NK-92 (cell line): ENCODE data around the gene ENPP5.

ENCODE experiments used
- DNase-seq: peaks from one replicate; lab custom pipeline; 2025; ENCODE audit not compliant: unreplicated experiment; lab: John Stamatoyannopoulos, UW

ENPP5 gene, protein sequence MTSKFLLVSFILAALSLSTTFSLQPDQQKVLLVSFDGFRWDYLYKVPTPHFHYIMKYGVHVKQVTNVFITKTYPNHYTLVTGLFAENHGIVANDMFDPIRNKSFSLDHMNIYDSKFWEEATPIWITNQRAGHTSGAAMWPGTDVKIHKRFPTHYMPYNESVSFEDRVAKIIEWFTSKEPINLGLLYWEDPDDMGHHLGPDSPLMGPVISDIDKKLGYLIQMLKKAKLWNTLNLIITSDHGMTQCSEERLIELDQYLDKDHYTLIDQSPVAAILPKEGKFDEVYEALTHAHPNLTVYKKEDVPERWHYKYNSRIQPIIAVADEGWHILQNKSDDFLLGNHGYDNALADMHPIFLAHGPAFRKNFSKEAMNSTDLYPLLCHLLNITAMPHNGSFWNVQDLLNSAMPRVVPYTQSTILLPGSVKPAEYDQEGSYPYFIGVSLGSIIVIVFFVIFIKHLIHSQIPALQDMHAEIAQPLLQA

GRCh38 chr6:46170357-46171289 lies at the start of gene ENPP5:
TSS of gene ENPP5 (minus strand) at chr6:46170980. CDS start at chr6:46168262, 2,718 bp downstream.
- DNase-seq = no peak

GRCh38 chr6:46219661-46220060 lies 48.9 kb upstream of the ENPP5 start:
- DNase-seq = no peak

DNA sequence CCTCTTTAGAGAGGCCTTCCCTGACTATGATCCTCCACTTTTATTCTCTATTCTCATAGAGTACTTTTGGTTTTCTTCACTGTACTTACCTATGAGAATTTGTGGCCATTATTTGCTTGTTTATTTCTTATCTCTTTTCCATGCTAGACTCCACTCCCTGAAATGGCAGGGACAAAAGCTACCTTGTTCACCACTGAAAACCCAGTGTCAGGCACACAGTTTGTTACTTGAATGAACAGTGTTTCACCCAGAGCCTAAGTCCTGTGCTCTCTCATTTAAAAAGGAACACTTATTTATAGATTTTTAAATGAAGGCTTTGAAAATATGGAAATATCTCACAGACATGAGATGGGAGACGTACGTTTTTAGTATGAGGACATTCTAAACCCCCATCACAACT lies 47.7 kb upstream of the ENPP5 start:
- no peak for DNase-seq

- DNase-seq = no peak
Observed at GRCh38 chr6:46217671-46218131, 46.9 kb upstream of the ENPP5 start.

- no peak for DNase-seq
Observed at GRCh38 chr6:46216879-46217278, 46.1 kb upstream of the ENPP5 start.

GRCh38 chr6:46215777-46216176 lies 45.0 kb upstream of the ENPP5 start:
- DNase-seq = no peak

DNA sequence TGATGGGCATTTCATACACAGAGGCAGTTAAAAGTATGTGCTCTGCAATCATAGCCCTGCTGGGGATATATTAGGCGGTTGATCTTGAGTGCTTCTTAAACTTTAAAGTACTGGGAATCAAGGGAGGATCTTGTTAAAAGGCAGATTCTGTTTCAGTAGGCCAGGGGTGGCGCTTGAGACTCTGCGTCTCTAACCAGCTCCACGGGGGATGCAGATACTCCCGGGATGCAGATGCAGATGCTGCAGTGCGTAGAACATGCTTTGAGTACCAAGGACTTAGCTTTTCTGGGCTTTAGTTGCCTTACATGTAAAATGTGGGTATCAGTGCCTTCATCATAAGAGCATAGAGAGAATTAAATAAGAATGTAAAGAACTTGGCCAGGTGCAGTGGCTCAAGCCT lies 44.4 kb upstream of the ENPP5 start:
- DNase-seq = no peak

DNA sequence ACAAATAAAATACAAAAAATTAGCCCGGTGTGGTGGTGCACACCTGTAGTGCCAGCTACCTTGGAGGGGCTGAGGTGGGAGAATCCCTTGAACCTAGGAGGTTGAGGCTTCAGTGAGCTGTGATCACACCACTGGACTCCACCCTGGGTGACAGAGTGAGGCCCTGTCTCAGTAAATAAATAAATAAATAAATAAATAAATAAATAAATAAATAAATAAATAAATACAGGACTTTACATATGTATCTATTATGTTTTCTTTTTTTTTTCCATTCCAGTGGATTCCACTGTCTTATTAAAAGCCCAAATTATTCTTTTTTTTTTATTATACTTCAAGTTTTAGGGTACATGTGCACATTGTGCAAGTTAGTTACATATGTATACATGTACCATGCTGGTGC lies 41.1 kb upstream of the ENPP5 start:
- no peak for DNase-seq

DNA sequence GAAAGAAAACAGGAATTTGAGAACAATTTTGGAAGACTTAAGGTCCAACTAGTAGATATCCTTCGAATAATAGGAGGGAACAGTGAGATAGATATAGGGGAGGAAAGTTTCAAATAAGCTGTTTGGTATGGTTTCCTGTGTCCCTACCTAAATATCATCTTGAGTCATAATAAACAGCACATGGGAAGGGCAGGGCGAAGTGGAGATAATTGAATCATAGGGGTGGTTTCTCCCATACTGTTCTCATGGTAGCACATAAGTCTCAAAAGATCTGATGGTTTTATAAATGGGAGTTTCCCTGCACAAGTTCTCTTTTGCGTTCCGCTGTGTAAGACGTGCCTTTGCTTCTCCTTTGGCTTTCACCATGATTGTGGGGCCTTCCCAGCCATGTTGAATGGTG lies 39.5 kb upstream of the ENPP5 start:
- no peak for DNase-seq

- no peak for DNase-seq
Observed at GRCh38 chr6:46208303-46208702, 37.5 kb upstream of the ENPP5 start.

DNA sequence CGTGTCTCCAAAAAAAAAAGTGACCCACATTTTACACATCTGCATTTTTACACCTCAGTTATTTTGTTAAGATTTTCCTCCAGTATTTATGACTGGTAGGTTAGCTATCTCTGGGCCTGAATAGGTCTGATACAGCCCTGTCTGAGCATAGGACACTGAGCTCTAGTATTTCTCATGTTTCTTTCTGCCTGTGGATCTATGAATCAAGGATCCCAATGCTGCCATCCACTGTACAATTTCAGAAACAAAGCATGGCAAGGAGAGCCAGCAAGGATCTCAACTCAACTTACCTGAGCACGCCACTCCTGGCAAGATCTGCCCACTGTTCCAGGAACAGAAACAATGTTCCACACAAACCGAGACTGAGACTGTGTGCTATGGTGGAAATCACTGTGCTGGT lies 36.4 kb upstream of the ENPP5 start:
- no peak for DNase-seq

GRCh38 chr6:46204880-46205650 lies 34.3 kb upstream of the ENPP5 start:
- no peak for DNase-seq

GRCh38 chr6:46203391-46204177 lies 32.8 kb upstream of the ENPP5 start:
- DNase-seq = no peak

DNA sequence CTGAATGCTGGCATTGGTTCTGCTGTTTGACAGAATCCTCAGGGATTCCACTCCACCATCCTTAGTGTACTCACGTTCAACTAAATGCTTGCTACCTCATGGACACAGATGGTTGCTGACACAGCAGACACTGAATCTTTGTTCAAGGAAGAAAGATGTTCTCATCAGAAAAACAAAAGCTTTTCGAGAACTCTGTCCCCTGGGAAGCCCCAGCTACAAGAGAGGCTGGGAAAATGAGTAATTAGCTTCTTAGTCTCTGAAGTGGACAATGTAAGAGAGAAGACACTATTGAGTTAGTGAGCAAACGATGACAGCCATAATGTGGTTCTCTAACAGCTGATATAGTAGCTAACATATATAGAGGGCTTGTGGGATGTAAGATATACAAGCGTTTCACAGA lies 30.9 kb upstream of the ENPP5 start:
- no peak for DNase-seq

DNA sequence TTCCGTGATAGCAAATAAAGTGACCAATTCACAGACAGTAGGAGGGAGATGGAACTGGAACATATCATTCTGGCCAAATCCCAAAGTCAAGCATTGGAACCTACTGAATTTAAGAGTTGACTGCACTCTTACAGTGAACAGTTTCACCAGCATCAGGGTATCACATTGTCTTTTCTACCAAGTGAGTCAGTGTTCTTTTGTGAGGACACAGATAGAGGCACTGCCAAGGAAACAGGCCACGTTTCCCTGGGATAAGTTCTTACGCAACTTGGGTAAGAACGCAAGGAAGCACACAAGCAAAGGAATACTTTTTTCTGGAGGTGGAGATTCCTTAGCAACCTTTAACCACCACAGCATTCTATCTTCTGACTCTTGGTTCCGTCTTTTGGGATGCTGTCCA lies 28.6 kb upstream of the ENPP5 start:
- DNase-seq = no peak

DNA sequence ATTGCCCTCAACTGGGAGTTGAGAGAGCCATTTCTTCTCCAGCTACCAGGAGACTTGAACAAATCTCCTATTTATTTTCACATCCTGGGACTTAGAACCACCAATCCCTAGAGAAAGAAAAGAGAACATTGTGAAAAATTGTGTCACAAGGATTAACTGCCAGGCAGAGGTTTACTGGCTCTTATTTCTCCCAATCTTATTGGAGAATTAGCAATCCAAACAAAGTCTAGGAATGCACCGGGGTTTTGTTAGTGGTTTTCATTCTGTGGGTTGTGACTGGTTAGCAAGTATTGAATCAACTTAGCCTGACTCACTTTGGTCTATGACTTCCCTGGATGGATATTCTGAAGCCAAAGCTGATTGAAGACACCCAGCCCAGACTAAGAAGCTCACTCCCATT lies 21.2 kb upstream of the ENPP5 start:
- DNase-seq = no peak

- DNase-seq = no peak
Observed at GRCh38 chr6:46190889-46191288, 20.1 kb upstream of the ENPP5 start.

GRCh38 chr6:46189726-46190125 lies 18.9 kb upstream of the ENPP5 start:
- DNase-seq = no peak

DNA sequence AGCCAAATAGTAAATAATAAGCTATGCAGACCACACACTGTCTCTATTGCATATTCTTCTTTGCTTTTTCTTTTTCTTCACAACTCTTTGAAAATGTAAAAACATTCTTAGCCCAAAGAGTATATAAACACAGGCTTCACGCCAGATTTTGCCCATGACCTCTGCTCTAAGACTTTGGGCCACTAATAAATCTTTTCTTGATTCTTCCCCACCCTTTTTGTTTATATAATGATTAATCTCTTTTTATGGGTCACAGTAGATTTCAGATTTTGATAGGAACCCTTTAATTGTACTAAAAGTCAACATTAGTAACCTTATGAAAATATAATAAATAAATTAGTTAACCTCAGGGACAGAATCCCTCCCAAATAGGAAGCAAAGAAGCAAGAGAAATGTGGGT lies 15.8 kb upstream of the ENPP5 start:
- no peak for DNase-seq

GRCh38 chr6:46184114-46184513 lies 13.3 kb upstream of the ENPP5 start:
- DNase-seq = no peak
